Transverse colon (tissue), 4 donors: ENCODE results near the gene VEGFB. TPM values are rescaled to one million over a fixed set of nuclear protein-coding genes. Genes with fewer than 3 reads are reported as not detected.

ENCODE experiments used
- DNase-seq: peaks from one replicate; pipeline ENCODE4 v3.0.0-alpha.2; 2019
- H3K27ac ChIP-seq, 4 donors: fragments of 200-600 bp; sonication (generic); 2 replicates each; pipeline ENCODE4 v1.5.1; 2016 to 2018; ENCODE audit warnings: inconsistent platforms in 4 of 4
- H3K27me3 ChIP-seq: fragments of 200-600 bp; sonication (generic); 2 replicates; pipeline ENCODE4 v1.5.1; 2017; ENCODE audit warnings: inconsistent platforms
- H3K36me3 ChIP-seq, 4 donors: fragments of 200-600 bp; sonication (generic); 2 replicates each; pipeline ENCODE4 v1.5.1; 2017 to 2019; ENCODE audit warnings: inconsistent platforms in 4 of 4
- H3K4me1 ChIP-seq, 4 donors: fragments of 200-600 bp; sonication (generic); 2 replicates each; pipeline ENCODE4 v1.5.1; 2017 to 2020; ENCODE audit warnings: inconsistent platforms in 4 of 4
- H3K4me3 ChIP-seq, 4 donors: fragments of 200-600 bp; sonication (generic); 1 replicate in 1 of 4; 2 replicates in 3 of 4; pipeline versions ENCODE4 v1.5.1 to v1.6.1; 2017 to 2019; ENCODE audit warnings: inconsistent platforms in 4 of 4
- H3K9me3 ChIP-seq, 2 donors: fragments of 200-600 bp; sonication (generic); 2 replicates each; pipeline ENCODE4 v1.5.1; 2017 to 2019; ENCODE audit warnings: inconsistent platforms in 2 of 2
- EP300 ChIP-seq: sonication (generic); formaldehyde crosslinking; IDR thresholded peaks from one replicate; pipeline ENCODE4 v1.6.1; 2017; ENCODE audit warnings: antibody characterized with exemption, low read depth
- POLR2A ChIP-seq: fragments of 450-650 bp; IDR thresholded peaks from one replicate; pipeline ENCODE4 v1.6.1; 2016; ENCODE audit warnings: antibody characterized with exemption, mild to moderate bottlenecking, moderate library complexity
- POLR2AphosphoS5 ChIP-seq, 3 donors: sonication (generic); formaldehyde crosslinking; IDR thresholded peaks; one replicate each; pipeline ENCODE4 v1.6.1; 2016; ENCODE audit warnings: antibody characterized with exemption in 3 of 3
- WGBS, 2 donors: methylation state at CpG; one replicate each; pipeline ENCODE4 v1.1.5; 2018; ENCODE audit warnings: low coverage in 1 of 2; 5-methylcytosine and 5-hydroxymethylcytosine counted together
- in situ Hi-C, 4 donors: fragments of 200-750 bp; cut with MboI; loops; one replicate each; pipeline versions ENCODE4 v1.15.0 to v1.15.1; 2017; ENCODE audit warnings: low sequenced_read_pairs in 3 of 4, low pct_ligation_motif_present in 1 of 4, low pct_unique_long_range_greater_than_20kb in 1 of 4
- intact Hi-C: fragments of 100-400 bp; cut with DNase I; formaldehyde crosslinking; loops from one replicate; pipeline ENCODE4 v1.15.1; 2023; ENCODE audit warnings: low total_unique reads
- total RNA-seq, 4 donors: library from RNA; depleted of rRNA; stranded (reverse); fragments of >200 nt; gene quantifications; one replicate each; pipeline ENCODE4 v1.1.0, GENCODE V29; 2016
- TF ChIP-seq, protein P1 (sequence below), 5 experiments: fragments of 200-600 bp in 3 of 5; fragments of 450-650 bp in 2 of 5; sonication (generic) in 3 of 5; IDR thresholded peaks; 1 replicate in 2 of 5; 2 replicates in 3 of 5; pipeline ENCODE4 v1.5.1; 2016 to 2017; ENCODE audit warnings: antibody characterized with exemption in 5 of 5, inconsistent platforms in 3 of 5, mild to moderate bottlenecking in 2 of 5, moderate library complexity in 1 of 5

Gene VEGFB
- total RNA-seq, 4 donors from 2014 or later = 34.0 to 84.9 (median 36.8) TPM

DNA sequence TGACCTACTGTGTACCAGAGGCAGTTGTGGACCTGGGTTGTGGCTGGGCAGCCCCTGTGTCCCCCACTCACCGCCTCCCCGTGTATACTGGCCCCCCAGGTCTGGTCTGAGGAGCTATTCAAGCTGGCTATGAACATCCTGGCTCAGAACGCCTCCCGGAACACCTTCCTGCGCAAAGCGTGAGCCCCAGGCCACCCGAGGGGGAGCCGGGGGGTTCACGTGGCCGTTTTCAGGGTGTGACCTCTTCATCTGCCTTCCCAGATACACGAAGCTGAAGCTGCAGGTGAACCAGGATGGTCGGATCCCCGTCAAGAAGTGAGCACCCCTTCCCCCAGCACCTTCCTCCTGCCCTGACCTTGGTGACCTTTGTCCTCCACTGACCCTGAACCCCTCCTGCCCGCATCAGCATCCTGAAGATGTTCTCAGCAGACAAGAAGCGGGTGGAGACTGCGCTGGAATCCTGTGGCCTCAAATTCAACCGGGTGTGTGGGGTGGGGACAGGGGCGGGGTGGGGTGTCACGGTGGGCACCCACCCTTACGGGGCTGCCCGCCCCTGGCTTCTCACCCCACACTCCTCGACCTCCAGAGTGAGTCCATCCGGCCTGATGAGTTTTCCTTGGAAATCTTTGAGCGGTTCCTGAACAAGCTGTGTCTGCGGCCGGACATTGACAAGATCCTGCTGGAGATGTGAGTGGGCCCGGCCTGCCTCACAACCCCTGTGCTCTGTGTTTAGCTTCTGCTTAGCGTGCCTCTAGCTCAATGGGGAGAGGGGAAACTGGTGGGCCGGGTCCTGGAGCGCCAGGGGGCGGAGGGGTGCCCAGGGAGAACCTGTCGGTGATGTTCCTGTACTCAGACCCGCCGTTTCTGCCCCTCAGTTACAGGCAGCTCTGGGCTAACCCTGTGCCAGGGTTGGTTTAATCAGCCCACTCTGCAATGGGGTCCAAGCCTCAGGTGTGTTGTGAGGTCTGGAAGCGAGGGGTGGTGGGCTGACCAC lies 21.0 kb downstream of the VEGFB start:
- intact Hi-C loops = no loop called here

DNA sequence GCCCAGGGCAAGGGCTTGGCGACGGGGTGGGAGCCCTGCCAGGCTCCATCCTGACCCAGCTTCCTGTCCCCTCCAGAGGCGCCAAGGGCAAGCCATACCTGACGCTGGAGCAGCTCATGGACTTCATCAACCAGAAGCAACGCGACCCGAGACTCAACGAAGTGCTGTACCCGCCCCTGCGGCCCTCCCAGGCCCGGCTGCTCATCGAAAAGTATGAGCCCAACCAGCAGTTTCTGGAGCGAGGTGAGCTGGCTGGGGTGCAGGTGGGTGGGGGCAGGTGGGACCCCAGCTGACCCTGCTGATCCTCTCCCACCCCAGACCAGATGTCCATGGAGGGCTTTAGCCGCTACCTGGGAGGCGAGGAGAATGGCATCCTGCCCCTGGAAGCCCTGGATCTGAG lies 21.9 kb downstream of the VEGFB start:
- intact Hi-C loops = no loop called here

More for the DNA sequence above, 21.0 kb downstream of the VEGFB start:
- Histone ChIP-seq H3K27ac (no peak overlapping the region), H3K36me3 (peaks cover 0 to 29% (median 0%) of the 10 kb centered on the region in 4 donors), H3K27me3 (no peaks in the 10 kb centered on the region), H3K4me3 (no peak overlapping the region), H3K9me3 (no peaks in the 10 kb centered on the region), H3K4me1 (peaks cover 15 to 36% (median 22%) of the 10 kb centered on the region in 4 donors)
- no peak for DNase-seq
- no peak for TF ChIP-seq EP300
- TF ChIP-seq, protein P1, sequence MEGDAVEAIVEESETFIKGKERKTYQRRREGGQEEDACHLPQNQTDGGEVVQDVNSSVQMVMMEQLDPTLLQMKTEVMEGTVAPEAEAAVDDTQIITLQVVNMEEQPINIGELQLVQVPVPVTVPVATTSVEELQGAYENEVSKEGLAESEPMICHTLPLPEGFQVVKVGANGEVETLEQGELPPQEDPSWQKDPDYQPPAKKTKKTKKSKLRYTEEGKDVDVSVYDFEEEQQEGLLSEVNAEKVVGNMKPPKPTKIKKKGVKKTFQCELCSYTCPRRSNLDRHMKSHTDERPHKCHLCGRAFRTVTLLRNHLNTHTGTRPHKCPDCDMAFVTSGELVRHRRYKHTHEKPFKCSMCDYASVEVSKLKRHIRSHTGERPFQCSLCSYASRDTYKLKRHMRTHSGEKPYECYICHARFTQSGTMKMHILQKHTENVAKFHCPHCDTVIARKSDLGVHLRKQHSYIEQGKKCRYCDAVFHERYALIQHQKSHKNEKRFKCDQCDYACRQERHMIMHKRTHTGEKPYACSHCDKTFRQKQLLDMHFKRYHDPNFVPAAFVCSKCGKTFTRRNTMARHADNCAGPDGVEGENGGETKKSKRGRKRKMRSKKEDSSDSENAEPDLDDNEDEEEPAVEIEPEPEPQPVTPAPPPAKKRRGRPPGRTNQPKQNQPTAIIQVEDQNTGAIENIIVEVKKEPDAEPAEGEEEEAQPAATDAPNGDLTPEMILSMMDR (IDR thresholded peaks at IDR 0.05) = no peak
- TF ChIP-seq POLR2AphosphoS5 (IDR thresholded peaks at IDR 0.05) = no peak
- no peak for TF ChIP-seq POLR2A
- WGBS, 2 donors = 88% methylated on average over 33 of the region's 35 CpGs; no CpG with 5 or more reads in 1 of the 2 donors
- in situ Hi-C loops = no loop called here

DNA sequence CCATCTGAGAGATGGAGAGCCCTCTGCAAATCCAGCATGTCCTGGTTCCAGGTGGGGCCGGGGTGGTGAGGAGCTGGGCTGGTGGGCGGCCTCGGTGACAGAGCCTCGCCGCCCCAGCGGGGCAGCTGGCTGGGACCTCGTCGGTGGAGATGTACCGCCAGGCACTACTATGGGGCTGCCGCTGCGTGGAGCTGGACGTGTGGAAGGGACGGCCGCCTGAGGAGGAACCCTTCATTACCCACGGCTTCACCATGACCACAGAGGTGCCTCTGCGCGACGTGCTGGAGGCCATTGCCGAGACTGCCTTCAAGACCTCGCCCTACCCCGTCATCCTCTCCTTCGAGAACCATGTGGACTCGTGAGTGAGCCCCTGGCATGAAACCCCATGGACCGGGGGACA lies 24.0 kb downstream of the VEGFB start:
- H3K36me3 ChIP-seq = peaks cover 0 to 33% (median 0%) of the 10 kb centered on the region in 4 donors
- in situ Hi-C loops = no loop called here

More for the DNA sequence above, 21.9 kb downstream of the VEGFB start:
- Histone ChIP-seq H3K27ac (no peak overlapping the region), H3K36me3 (peaks cover 0 to 29% (median 0%) of the 10 kb centered on the region in 4 donors), H3K27me3 (no peaks in the 10 kb centered on the region), H3K4me1 (peaks cover 10 to 29% (median 15%) of the 10 kb centered on the region in 4 donors), H3K9me3 (no peaks in the 10 kb centered on the region), H3K4me3 (no peak overlapping the region)
- in situ Hi-C loops = no loop called here
- WGBS, 2 donors = 94% methylated on average over 14 of the region's 15 CpGs; no CpG with 5 or more reads in 1 of the 2 donors
- no peak for TF ChIP-seq POLR2A
- no peak for TF ChIP-seq POLR2AphosphoS5 (IDR thresholded peaks at IDR 0.05)
- TF ChIP-seq, protein P1 (IDR thresholded peaks at IDR 0.05) = no peak
- no peak for TF ChIP-seq EP300
- no peak for DNase-seq

More for the DNA sequence above, 24.0 kb downstream of the VEGFB start:
- no peaks in the 10 kb centered on the region for H3K9me3 ChIP-seq
- intact Hi-C loops = no loop called here
- H3K27me3 ChIP-seq = no peaks in the 10 kb centered on the region
- no peak overlapping the region for H3K4me3 ChIP-seq
- no peak overlapping the region for H3K27ac ChIP-seq
- no peak for TF ChIP-seq EP300
- no peak for TF ChIP-seq POLR2AphosphoS5 (IDR thresholded peaks at IDR 0.05)
- TF ChIP-seq POLR2A = no peak
- TF ChIP-seq, protein P1 (IDR thresholded peaks at IDR 0.05) = no peak
- no peak for DNase-seq
- 82% methylated on average over 21 of the region's 24 CpGs; no CpG with 5 or more reads in 1 of the 2 donors for WGBS, 2 donors
- H3K4me1 ChIP-seq = peaks cover 0 to 11% (median 2%) of the 10 kb centered on the region in 4 donors
